ENCODE measurements around the gene NINL.
"Not testable (repeated sequence)": the region's sequence is repeated elsewhere in the genome, so short reads cannot be mapped to it uniquely, and the experiment has no call there.

The NINL gene

GRCh38 chr20:25480156-25480555, 105.2 kb downstream of the NINL start:
- Histone ChIP-seq H3K4me1 (ENCODE audit: control insufficient read depth in 1 of 2, insufficient read depth in 2 of 2, low read length in 2 of 2) (no peaks in the 10 kb centered on the region), H3K9me3 (ENCODE audit: control insufficient read depth in 1 of 2, low read length in 2 of 2) (no peaks in the 10 kb centered on the region), H3K27ac (ENCODE audit: low read depth, low read length) (no peak overlapping the region), H3K9ac (ENCODE audit: low read depth in 1 of 2, low read length in 2 of 2) (no peak overlapping the region), H3K27me3 (ENCODE audit: control insufficient read depth in 1 of 2, insufficient read depth in 2 of 2, low read length in 2 of 2) (no peaks in the 10 kb centered on the region), H3K36me3 (ENCODE audit: control insufficient read depth in 1 of 2, insufficient read depth in 2 of 2, low read length in 2 of 2) (peaks cover 0 to 11% of the 10 kb centered on the region in 2 donors), H3K4me3 (ENCODE audit: low read depth in 1 of 2, low read length in 2 of 2) (no peak overlapping the region)

DNA sequence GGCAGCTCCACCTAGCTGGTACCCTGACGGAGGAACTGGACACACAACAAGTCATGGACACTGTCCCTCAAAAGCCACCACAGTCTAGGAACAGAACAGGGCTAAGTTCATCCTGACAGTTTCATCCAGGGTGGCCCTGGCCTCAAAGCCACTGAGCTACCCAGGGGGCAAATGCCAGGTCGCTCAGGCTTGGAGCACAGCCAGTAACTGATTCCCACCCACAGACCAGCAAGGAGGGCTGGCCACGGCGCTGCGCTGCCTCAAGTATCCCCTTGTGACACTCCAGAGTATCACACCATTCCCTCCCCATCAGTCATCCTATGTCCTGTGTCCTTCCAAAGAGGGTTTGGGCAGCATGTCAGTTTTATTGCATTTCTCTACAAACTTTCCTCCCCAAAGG, 105.7 kb downstream of the NINL start:
- Histone ChIP-seq H3K4me1 (ENCODE audit: control insufficient read depth in 1 of 2, insufficient read depth in 2 of 2, low read length in 2 of 2) (no peaks in the 10 kb centered on the region), H3K9me3 (ENCODE audit: control insufficient read depth in 1 of 2, low read length in 2 of 2) (no peaks in the 10 kb centered on the region), H3K9ac (ENCODE audit: low read depth in 1 of 2, low read length in 2 of 2) (no peak overlapping the region), H3K36me3 (ENCODE audit: control insufficient read depth in 1 of 2, insufficient read depth in 2 of 2, low read length in 2 of 2) (peaks cover 0 to 11% of the 10 kb centered on the region in 2 donors), H3K27me3 (ENCODE audit: control insufficient read depth in 1 of 2, insufficient read depth in 2 of 2, low read length in 2 of 2) (no peaks in the 10 kb centered on the region), H3K4me3 (ENCODE audit: low read depth in 1 of 2, low read length in 2 of 2) (no peak overlapping the region), H3K27ac (ENCODE audit: low read depth, low read length) (no peak overlapping the region)

- Histone ChIP-seq H3K9ac (ENCODE audit: low read depth in 1 of 2, low read length in 2 of 2) (no peak overlapping the region), H3K4me3 (ENCODE audit: low read depth in 1 of 2, low read length in 2 of 2) (no peak overlapping the region), H3K27ac (ENCODE audit: low read depth, low read length) (no peak overlapping the region), H3K4me1 (ENCODE audit: control insufficient read depth in 1 of 2, insufficient read depth in 2 of 2, low read length in 2 of 2) (no peaks in the 10 kb centered on the region), H3K36me3 (ENCODE audit: control insufficient read depth in 1 of 2, insufficient read depth in 2 of 2, low read length in 2 of 2) (peaks cover 0 to 11% of the 10 kb centered on the region in 2 donors), H3K27me3 (ENCODE audit: control insufficient read depth in 1 of 2, insufficient read depth in 2 of 2, low read length in 2 of 2) (no peaks in the 10 kb centered on the region), H3K9me3 (ENCODE audit: control insufficient read depth in 1 of 2, low read length in 2 of 2) (no peaks in the 10 kb centered on the region)
Measured at GRCh38 chr20:25478889-25479568, 106.3 kb downstream of the NINL start.

- Histone ChIP-seq H3K36me3 (ENCODE audit: control insufficient read depth in 1 of 2, insufficient read depth in 2 of 2, low read length in 2 of 2) (peaks cover 0 to 11% of the 10 kb centered on the region in 2 donors), H3K27ac (ENCODE audit: low read depth, low read length) (no peak overlapping the region), H3K9me3 (ENCODE audit: control insufficient read depth in 1 of 2, low read length in 2 of 2) (no peaks in the 10 kb centered on the region), H3K9ac (ENCODE audit: low read depth in 1 of 2, low read length in 2 of 2) (no peak overlapping the region), H3K4me3 (ENCODE audit: low read depth in 1 of 2, low read length in 2 of 2) (no peak overlapping the region), H3K27me3 (ENCODE audit: control insufficient read depth in 1 of 2, insufficient read depth in 2 of 2, low read length in 2 of 2) (no peaks in the 10 kb centered on the region), H3K4me1 (ENCODE audit: control insufficient read depth in 1 of 2, insufficient read depth in 2 of 2, low read length in 2 of 2) (no peaks in the 10 kb centered on the region)
Measured at GRCh38 chr20:25477014-25477882, 108.1 kb downstream of the NINL start.

- Histone ChIP-seq H3K4me3 (ENCODE audit: low read depth in 1 of 2, low read length in 2 of 2) (no peak overlapping the region), H3K36me3 (ENCODE audit: control insufficient read depth in 1 of 2, insufficient read depth in 2 of 2, low read length in 2 of 2) (peaks cover 0 to 7% of the 10 kb centered on the region in 2 donors), H3K27me3 (ENCODE audit: control insufficient read depth in 1 of 2, insufficient read depth in 2 of 2, low read length in 2 of 2) (no peaks in the 10 kb centered on the region)
Measured at GRCh38 chr20:25476106-25477013, 109.0 kb downstream of the NINL start.

GRCh38 chr20:25473297-25473696, 112.0 kb downstream of the NINL start:
- H3K9me3 ChIP-seq (ENCODE audit: control insufficient read depth in 1 of 2, low read length in 2 of 2); H3K27ac ChIP-seq (ENCODE audit: low read depth, low read length); H3K36me3 ChIP-seq (ENCODE audit: control insufficient read depth in 1 of 2, insufficient read depth in 2 of 2, low read length in 2 of 2); H3K27me3 ChIP-seq (ENCODE audit: control insufficient read depth in 1 of 2, insufficient read depth in 2 of 2, low read length in 2 of 2); H3K4me1 ChIP-seq (ENCODE audit: control insufficient read depth in 1 of 2, insufficient read depth in 2 of 2, low read length in 2 of 2); H3K9ac ChIP-seq (ENCODE audit: low read depth in 1 of 2, low read length in 2 of 2); H3K4me3 ChIP-seq (ENCODE audit: low read depth in 1 of 2, low read length in 2 of 2): not testable (repeated sequence)

More at GRCh38 chr20:25476106-25477013, 109.0 kb downstream of the NINL start:
- Histone ChIP-seq H3K9me3 (ENCODE audit: control insufficient read depth in 1 of 2, low read length in 2 of 2) (no peaks in the 10 kb centered on the region), H3K27ac (ENCODE audit: low read depth, low read length) (no peak overlapping the region), H3K4me1 (ENCODE audit: control insufficient read depth in 1 of 2, insufficient read depth in 2 of 2, low read length in 2 of 2) (no peaks in the 10 kb centered on the region), H3K9ac (ENCODE audit: low read depth in 1 of 2, low read length in 2 of 2) (no peak overlapping the region)

DNA sequence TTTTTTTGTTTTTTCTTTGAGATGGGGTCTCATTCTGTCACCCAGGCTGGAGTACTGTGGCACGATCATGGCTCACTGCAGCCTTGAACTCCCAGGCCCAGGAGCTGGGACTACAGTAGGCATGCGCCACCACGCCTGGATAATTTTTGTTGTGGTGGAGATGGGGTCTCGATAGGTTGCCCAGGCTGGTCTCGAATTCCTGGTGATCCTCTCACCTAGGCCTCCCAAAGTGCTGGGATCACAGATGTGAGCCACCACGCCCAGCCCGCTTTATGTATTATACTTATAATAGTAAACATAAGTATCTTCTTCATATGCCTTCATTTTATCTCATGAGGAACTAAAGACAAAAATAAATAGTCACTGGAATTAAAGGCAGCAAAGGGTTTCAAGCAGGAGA, 114.3 kb downstream of the NINL start:
- Histone ChIP-seq H3K27me3 (ENCODE audit: control insufficient read depth in 1 of 2, insufficient read depth in 2 of 2, low read length in 2 of 2) (no peaks in the 10 kb centered on the region), H3K9ac (ENCODE audit: low read depth in 1 of 2, low read length in 2 of 2) (no peak overlapping the region), H3K27ac (ENCODE audit: low read depth, low read length) (no peak overlapping the region), H3K4me1 (ENCODE audit: control insufficient read depth in 1 of 2, insufficient read depth in 2 of 2, low read length in 2 of 2) (no peaks in the 10 kb centered on the region), H3K36me3 (ENCODE audit: control insufficient read depth in 1 of 2, insufficient read depth in 2 of 2, low read length in 2 of 2) (peaks cover 0 to 4% of the 10 kb centered on the region in 2 donors), H3K4me3 (ENCODE audit: low read depth in 1 of 2, low read length in 2 of 2) (no peak overlapping the region), H3K9me3 (ENCODE audit: control insufficient read depth in 1 of 2, low read length in 2 of 2) (no peaks in the 10 kb centered on the region)

DNA sequence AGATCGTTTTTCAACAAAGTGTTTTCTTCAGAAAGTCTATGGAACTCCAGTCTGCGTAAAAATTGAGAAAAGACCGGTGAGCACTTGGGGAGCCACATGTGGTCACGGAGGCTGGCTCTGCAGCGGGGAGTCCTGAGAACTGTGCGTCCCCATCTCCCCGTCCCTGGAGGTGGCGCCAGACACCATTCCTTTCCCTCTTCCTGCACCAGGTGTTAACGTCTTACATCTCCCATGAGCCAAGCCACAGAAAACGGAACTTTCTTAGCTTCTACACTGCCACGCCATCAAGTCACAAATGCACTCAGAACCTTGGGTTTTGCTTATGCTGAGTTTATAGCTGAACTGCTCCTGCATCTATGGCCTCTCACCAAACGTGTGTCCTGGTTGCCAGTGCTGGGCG, 115.3 kb downstream of the NINL start:
- Histone ChIP-seq H3K27ac (ENCODE audit: low read depth, low read length) (no peak overlapping the region), H3K9me3 (ENCODE audit: control insufficient read depth in 1 of 2, low read length in 2 of 2) (no peaks in the 10 kb centered on the region), H3K9ac (ENCODE audit: low read depth in 1 of 2, low read length in 2 of 2) (no peak overlapping the region), H3K36me3 (ENCODE audit: control insufficient read depth in 1 of 2, insufficient read depth in 2 of 2, low read length in 2 of 2) (peaks cover 0 to 4% of the 10 kb centered on the region in 2 donors), H3K4me1 (ENCODE audit: control insufficient read depth in 1 of 2, insufficient read depth in 2 of 2, low read length in 2 of 2) (no peaks in the 10 kb centered on the region), H3K27me3 (ENCODE audit: control insufficient read depth in 1 of 2, insufficient read depth in 2 of 2, low read length in 2 of 2) (no peaks in the 10 kb centered on the region), H3K4me3 (ENCODE audit: low read depth in 1 of 2, low read length in 2 of 2) (no peak overlapping the region)

GRCh38 chr20:25469558-25469957, 115.8 kb downstream of the NINL start:
- peaks cover 0 to 4% of the 10 kb centered on the region in 2 donors for H3K36me3 ChIP-seq (ENCODE audit: control insufficient read depth in 1 of 2, insufficient read depth in 2 of 2, low read length in 2 of 2)
- no peak overlapping the region for H3K4me3 ChIP-seq (ENCODE audit: low read depth in 1 of 2, low read length in 2 of 2)
- no peaks in the 10 kb centered on the region for H3K4me1 ChIP-seq (ENCODE audit: control insufficient read depth in 1 of 2, insufficient read depth in 2 of 2, low read length in 2 of 2)
- H3K9ac ChIP-seq (ENCODE audit: low read depth in 1 of 2, low read length in 2 of 2): no peak overlapping the region
- H3K27me3 ChIP-seq (ENCODE audit: control insufficient read depth in 1 of 2, insufficient read depth in 2 of 2, low read length in 2 of 2): no peaks in the 10 kb centered on the region
- no peaks in the 10 kb centered on the region for H3K9me3 ChIP-seq (ENCODE audit: control insufficient read depth in 1 of 2, low read length in 2 of 2)
- no peak overlapping the region for H3K27ac ChIP-seq (ENCODE audit: low read depth, low read length)
